Measurements from ENCODE around the gene GRID2. TPM values are rescaled to one million over a fixed set of nuclear protein-coding genes. Genes with fewer than 3 reads are reported as not detected.

GRID2 gene
- total and polyA plus RNA-seq, 12 donors: 0.55 to 4.0 (median 2.0) TPM

DNA sequence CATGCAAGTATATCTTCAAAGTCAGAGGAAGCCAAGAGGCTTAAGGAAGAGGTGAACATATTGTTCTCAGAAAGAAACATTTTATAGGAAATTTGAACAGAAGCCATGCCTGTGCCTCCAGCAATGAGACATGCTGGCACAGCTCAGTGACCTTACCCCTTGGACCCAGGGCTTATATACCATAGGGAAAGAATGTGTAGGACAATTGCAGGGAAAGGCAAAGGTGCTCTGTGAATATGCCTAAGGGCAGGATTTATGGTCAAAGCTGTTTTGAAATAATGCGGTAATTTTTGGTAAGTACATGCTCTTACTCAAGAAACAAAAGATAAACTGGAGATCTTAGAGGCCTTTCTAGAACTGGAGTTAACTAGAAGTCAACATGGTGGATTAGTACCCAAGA is 568.8 kb downstream of the GRID2 start:
- TF ChIP-seq, protein P1, sequence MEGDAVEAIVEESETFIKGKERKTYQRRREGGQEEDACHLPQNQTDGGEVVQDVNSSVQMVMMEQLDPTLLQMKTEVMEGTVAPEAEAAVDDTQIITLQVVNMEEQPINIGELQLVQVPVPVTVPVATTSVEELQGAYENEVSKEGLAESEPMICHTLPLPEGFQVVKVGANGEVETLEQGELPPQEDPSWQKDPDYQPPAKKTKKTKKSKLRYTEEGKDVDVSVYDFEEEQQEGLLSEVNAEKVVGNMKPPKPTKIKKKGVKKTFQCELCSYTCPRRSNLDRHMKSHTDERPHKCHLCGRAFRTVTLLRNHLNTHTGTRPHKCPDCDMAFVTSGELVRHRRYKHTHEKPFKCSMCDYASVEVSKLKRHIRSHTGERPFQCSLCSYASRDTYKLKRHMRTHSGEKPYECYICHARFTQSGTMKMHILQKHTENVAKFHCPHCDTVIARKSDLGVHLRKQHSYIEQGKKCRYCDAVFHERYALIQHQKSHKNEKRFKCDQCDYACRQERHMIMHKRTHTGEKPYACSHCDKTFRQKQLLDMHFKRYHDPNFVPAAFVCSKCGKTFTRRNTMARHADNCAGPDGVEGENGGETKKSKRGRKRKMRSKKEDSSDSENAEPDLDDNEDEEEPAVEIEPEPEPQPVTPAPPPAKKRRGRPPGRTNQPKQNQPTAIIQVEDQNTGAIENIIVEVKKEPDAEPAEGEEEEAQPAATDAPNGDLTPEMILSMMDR (IDR thresholded peaks at IDR 0.05): no peak
- TF ChIP-seq POLR2A (IDR thresholded peaks at IDR 0.05): no peak
- no peak overlapping the region for H3K27ac ChIP-seq
- DNase-seq: no peak
- no peaks in the 10 kb centered on the region for H3K36me3 ChIP-seq (replicated peaks in 1 of 2)
- no peaks in the 10 kb centered on the region for H3K9me3 ChIP-seq (replicated peaks in 1 of 3)
- H3K4me3 ChIP-seq: no peak overlapping the region
- no peaks in the 10 kb centered on the region for H3K4me1 ChIP-seq (replicated peaks in 1 of 2)
- intact Hi-C loops (cut with DNase I): no loop called here
- 97 to 100% (median 98%) methylated on average over 1 of the region's 1 CpG for WGBS, 4 donors
- no peaks in the 10 kb centered on the region for H3K27me3 ChIP-seq

DNA sequence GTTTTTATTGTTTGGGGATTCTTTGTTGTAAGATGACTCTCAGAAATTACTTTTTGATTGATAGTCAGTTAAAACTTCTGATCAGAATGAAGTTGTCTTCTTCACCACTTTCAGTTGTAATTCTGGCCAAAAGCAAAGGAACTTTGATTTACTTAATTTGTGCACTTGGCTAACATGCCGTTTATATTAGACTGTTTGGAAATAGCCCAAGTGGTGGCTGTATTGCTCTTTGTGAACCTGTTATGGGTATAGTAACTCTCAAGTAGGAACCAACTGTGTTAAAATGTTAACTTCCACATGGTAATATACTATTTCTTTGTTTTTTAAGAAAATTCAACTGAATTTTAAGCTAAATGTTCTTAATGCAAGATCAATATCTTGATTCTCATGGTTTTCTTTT is 581.9 kb downstream of the GRID2 start:
- intact Hi-C loops (cut with DNase I): no loop called here
- Histone ChIP-seq H3K27me3 (no peaks in the 10 kb centered on the region), H3K27ac (no peak overlapping the region), H3K4me1 (replicated peaks in 1 of 2) (no peaks in the 10 kb centered on the region), H3K9me3 (replicated peaks in 1 of 3) (no peaks in the 10 kb centered on the region), H3K36me3 (replicated peaks in 1 of 2) (no peaks in the 10 kb centered on the region), H3K4me3 (no peak overlapping the region)
- WGBS, 4 donors: 30 to 44% (median 35%) methylated on average over 1 of the region's 1 CpG
- DNase-seq: no peak
- TF ChIP-seq, protein P1 (IDR thresholded peaks at IDR 0.05): no peak

DNA sequence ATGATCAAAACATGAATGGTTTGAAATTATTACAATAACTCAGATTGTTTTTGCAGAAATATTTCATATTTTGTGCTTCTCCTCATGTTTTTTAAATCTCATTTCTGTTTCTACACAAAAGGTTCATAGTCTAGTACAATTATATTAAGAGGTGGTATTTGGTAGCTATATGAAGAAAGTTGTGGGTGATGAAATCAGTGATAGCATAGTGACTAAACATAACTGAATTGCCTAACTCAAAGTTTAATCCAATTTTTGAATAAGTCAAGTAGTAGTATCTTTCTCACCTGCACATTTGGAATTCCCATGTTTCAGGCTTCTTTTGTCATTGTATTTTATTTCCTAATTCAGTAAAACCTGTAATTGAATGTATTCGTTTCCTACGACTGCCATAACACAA is 648.7 kb downstream of the GRID2 start:
- H3K36me3 ChIP-seq (replicated peaks in 1 of 2): no peaks in the 10 kb centered on the region
- no peak overlapping the region for H3K27ac ChIP-seq
- TF ChIP-seq, protein P1 (IDR thresholded peaks at IDR 0.05): no peak
- TF ChIP-seq POLR2A (IDR thresholded peaks at IDR 0.05): no peak
- WGBS, 4 donors: 74 to 85% (median 80%) methylated on average over 2 of the region's 2 CpGs
- no peak for DNase-seq
- H3K9me3 ChIP-seq (replicated peaks in 1 of 3): peaks cover 0 to 6% (median 0%) of the 10 kb centered on the region in 3 donors
- no peaks in the 10 kb centered on the region for H3K27me3 ChIP-seq
- intact Hi-C loops (cut with DNase I): no loop called here
- no peaks in the 10 kb centered on the region for H3K4me1 ChIP-seq (replicated peaks in 1 of 2)
- H3K4me3 ChIP-seq: no peak overlapping the region

DNA sequence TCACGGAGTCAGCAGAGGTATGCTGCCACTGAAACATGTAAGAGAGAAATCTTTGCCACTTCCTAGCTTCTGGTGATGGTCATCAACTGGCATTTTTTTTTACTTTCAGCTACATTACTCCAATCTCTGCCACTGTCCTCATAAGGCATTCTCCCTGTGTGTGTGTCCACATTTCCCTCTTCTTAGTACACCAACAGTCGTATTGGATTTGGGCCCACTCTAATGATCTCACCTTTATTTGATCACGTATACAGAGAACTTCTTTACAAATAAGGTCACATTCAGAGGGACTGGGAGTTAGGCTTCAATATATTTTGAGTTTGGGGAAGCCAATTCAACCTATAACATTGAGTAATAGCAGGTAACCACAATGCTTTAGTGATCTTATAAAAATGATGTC is 649.1 kb downstream of the GRID2 start:
- intact Hi-C loops (cut with DNase I): no loop called here
- 79 to 89% (median 85%) methylated on average over 3 of the region's 3 CpGs for WGBS, 4 donors
- TF ChIP-seq, protein P1 (IDR thresholded peaks at IDR 0.05): no peak
- no peak for TF ChIP-seq POLR2A (IDR thresholded peaks at IDR 0.05)
- H3K4me3 ChIP-seq: no peak overlapping the region
- H3K36me3 ChIP-seq (replicated peaks in 1 of 2): no peaks in the 10 kb centered on the region
- no peaks in the 10 kb centered on the region for H3K27me3 ChIP-seq
- H3K27ac ChIP-seq: no peak overlapping the region
- no peak for DNase-seq
- H3K4me1 ChIP-seq (replicated peaks in 1 of 2): no peaks in the 10 kb centered on the region
- peaks cover 0 to 6% (median 0%) of the 10 kb centered on the region in 3 donors for H3K9me3 ChIP-seq (replicated peaks in 1 of 3)
